Pancreas (tissue), 10 donors: Measurements from ENCODE around the gene KCNMA1. TPM values are rescaled to one million over a fixed set of nuclear protein-coding genes. Genes with fewer than 3 reads are reported as not detected.
A peak's percentile ranks its signal among the peaks of the same experiment; 100 is the strongest.

ENCODE experiments used
- ATAC-seq, 4 donors: fragments of 200-7000 bp; cut with Tn5 transposase; one replicate each; pipeline versions ENCODE4 v1.8.0 to v1.9.1; 2020; ENCODE audit warnings: mild to moderate bottlenecking in 4 of 4, moderate library complexity in 4 of 4
- DNase-seq, 6 donors: peaks; one replicate each; pipeline ENCODE4 v3.0.0-alpha.2; 2020
- FAIRE-seq: peaks from 2 replicates; lab custom pipeline; 2012; peaks lifted over from hg19 to GRCh38; lab: Jason Lieb, UNC
- H3K27ac ChIP-seq, 4 donors: fragments of 200-600 bp; sonication (generic); 1 replicate in 3 of 4; 2 replicates in 1 of 4; pipeline versions ENCODE4 v1.5.0 to v1.8.0; 2020
- H3K27me3 ChIP-seq, 4 donors: fragments of 200-600 bp; one replicate each; pipeline ENCODE4 v1.8.0; 2021
- H3K36me3 ChIP-seq, 3 donors: fragments of 200-600 bp; sonication (generic) in 1 of 3; one replicate each; pipeline versions ENCODE4 v1.5.0 to v1.8.0; 2020 to 2021
- H3K4me1 ChIP-seq, 3 donors: fragments of 200-600 bp; one replicate each; pipeline ENCODE4 v1.8.0; 2021
- H3K4me3 ChIP-seq, 4 donors: fragments of 200-600 bp; sonication (generic) in 2 of 4; one replicate each; pipeline versions ENCODE4 v1.5.0 to v1.8.0; 2020 to 2021
- H3K9me3 ChIP-seq, 4 donors: fragments of 200-600 bp; one replicate each; pipeline ENCODE4 v1.8.0; 2021
- CTCF ChIP-seq, 4 donors: fragments of 200-600 bp; sonication (generic) in 3 of 4; IDR thresholded peaks; one replicate each; pipeline versions ENCODE4 v1.5.0 to v1.8.0; 2021; ENCODE audit warnings: antibody characterized with exemption in 4 of 4
- WGBS, 2 donors: extraction: QIAGEN DNeasy Blood & Tissue Kit; methylation state at CpG; one replicate each; pipeline ENCODE4 v1.1.7; 2013; 5-methylcytosine and 5-hydroxymethylcytosine counted together
- intact Hi-C, 3 donors: fragments of 100-400 bp; cut with DNase I; formaldehyde crosslinking; loops; one replicate each; pipeline versions ENCODE4 v1.11.1 to v1.14.2; 2022
- polyA plus RNA-seq, 2 donors: library from polyadenylated mRNA; stranded (reverse); fragments of 200-250 nt; gene quantifications; one replicate each; pipeline ENCODE4 v1.2.3, GENCODE V29; 2013
- total RNA-seq, 6 donors: library from RNA; stranded (reverse); fragmentation: NEBNext Ultra II Directional in 4 of 6; extraction: Animal tissue kit (Norgen Biotek cat#: 25700) in 4 of 6; gene quantifications; one replicate each; pipeline versions ENCODE4 v1.2.1 to v1.2.4, GENCODE V29; 2021 to 2023
- donor health status: healthy with polysubstance abuse.
- donor health status: DM: no; HTN: no; CAD: no; lungs with moderate emphysema.
- donor health status: DM: no; HTN: no; CAD: no.
- donor health status: control.
- donor health status: control.
- donor health status: Bipolar disorder and iron deficiency.
- donor health status: DM: yes; HTN: yes; CAD: no.
- donor health status: DM: no; HTN: no; CAD: no.
- donor health status: DM: no; HTN: no; CAD: no.
- donor health status: DM: yes; HTN: yes; CAD: no.

Gene KCNMA1
- total and polyA plus RNA-seq, 8 donors = 3.5 to 19.4 (median 9.3) TPM

GRCh38 chr10:77555591-77556212 is 81.9 kb downstream of the KCNMA1 start:
- Histone ChIP-seq H3K4me3 (no peak overlapping the region), H3K36me3 (no peaks in the 10 kb centered on the region), H3K27me3 (no peaks in the 10 kb centered on the region), H3K4me1 (peaks cover 0 to 2% (median 0%) of the 10 kb centered on the region in 3 donors), H3K9me3 (no peaks in the 10 kb centered on the region), H3K27ac (peak overlapping the region in 1 of 4 donors; percentile 41)
- DNase-seq (no peak), ATAC-seq (peak in 3 of 4 donors; percentile 35 to 67 (median 55)), FAIRE-seq (no peak)
- 84 to 89% methylated on average over 4 of the region's 4 CpGs for WGBS, 2 donors
- no peak for TF ChIP-seq CTCF (IDR thresholded peaks at IDR 0.05)
- intact Hi-C loops = no loop called here

GRCh38 chr10:77554996-77555397 is 82.6 kb downstream of the KCNMA1 start:
- peak overlapping the region in 2 of 4 donors; percentile 22 to 41 for H3K27ac ChIP-seq
- H3K9me3 ChIP-seq = no peaks in the 10 kb centered on the region
- no peak for TF ChIP-seq CTCF (IDR thresholded peaks at IDR 0.05)
- ATAC-seq (peak in 2 of 4 donors; percentile 53 to 58), FAIRE-seq (no peak), DNase-seq (peak in 1 of 6 donors; percentile 32)
- H3K36me3 ChIP-seq = no peaks in the 10 kb centered on the region
- 66 to 73% methylated on average over 7 of the region's 7 CpGs for WGBS, 2 donors
- peaks cover 0 to 2% (median 0%) of the 10 kb centered on the region in 3 donors for H3K4me1 ChIP-seq
- no peak overlapping the region for H3K4me3 ChIP-seq
- no peaks in the 10 kb centered on the region for H3K27me3 ChIP-seq
- intact Hi-C loops = no loop called here

DNA sequence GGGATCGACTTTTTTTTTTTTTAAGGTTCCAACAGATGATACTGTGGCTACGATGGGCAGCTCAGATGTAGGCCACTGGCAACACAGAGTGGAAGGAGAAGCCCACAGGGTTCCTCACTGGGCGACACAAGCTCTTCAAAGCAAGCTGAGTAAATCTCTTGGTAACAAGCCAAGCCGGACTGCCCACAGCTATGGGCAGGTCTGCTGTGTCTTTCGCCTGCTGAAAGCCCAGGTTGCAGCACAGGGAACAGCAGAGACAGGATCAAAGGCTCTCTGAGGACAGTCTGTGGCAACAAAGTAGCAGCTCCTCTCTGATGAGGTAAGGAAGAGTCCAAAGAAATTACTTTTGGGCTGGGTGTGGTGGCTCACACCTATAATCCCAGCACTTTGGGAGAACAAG is 83.6 kb downstream of the KCNMA1 start:
- peak in 1 of 4 donors; percentile 29 for ATAC-seq

GRCh38 chr10:77553311-77553710 is 84.3 kb downstream of the KCNMA1 start:
- DNase-seq = no peak
- intact Hi-C loops = no loop called here
- WGBS, 2 donors = 80 to 88% methylated on average over 3 of the region's 3 CpGs

More for the DNA sequence above, 83.6 kb downstream of the KCNMA1 start:
- Histone ChIP-seq H3K27me3 (no peaks in the 10 kb centered on the region), H3K27ac (peak overlapping the region in 1 of 4 donors; percentile 3), H3K9me3 (no peaks in the 10 kb centered on the region), H3K36me3 (no peaks in the 10 kb centered on the region), H3K4me3 (no peak overlapping the region), H3K4me1 (peaks cover 0 to 2% (median 0%) of the 10 kb centered on the region in 3 donors)
- intact Hi-C loops = no loop called here
- no peak for TF ChIP-seq CTCF (IDR thresholded peaks at IDR 0.05)
- FAIRE-seq (no peak), DNase-seq (no peak)
- WGBS, 2 donors = 72 to 88% methylated on average over 5 of the region's 5 CpGs

More at GRCh38 chr10:77553311-77553710, 84.3 kb downstream of the KCNMA1 start:
- no peak overlapping the region for H3K4me3 ChIP-seq
- no peaks in the 10 kb centered on the region for H3K27me3 ChIP-seq
- peak overlapping the region in 1 of 4 donors; percentile 3 for H3K27ac ChIP-seq
- FAIRE-seq (no peak), ATAC-seq (peak in 3 of 4 donors; percentile 28 to 62 (median 46))
- no peaks in the 10 kb centered on the region for H3K9me3 ChIP-seq
- no peak for TF ChIP-seq CTCF (IDR thresholded peaks at IDR 0.05)
- H3K4me1 ChIP-seq = peaks cover 0 to 2% (median 0%) of the 10 kb centered on the region in 3 donors
- no peaks in the 10 kb centered on the region for H3K36me3 ChIP-seq
